Mesodermal cell (in vitro differentiated cells): ENCODE measurements around the gene C12orf56.
A peak's percentile ranks its signal among the peaks of the same experiment; 100 is the strongest.

Source experiments
- H3K27ac ChIP-seq: 2 replicates; pipeline ENCODE4 v1.7.0; 2013; ENCODE audit warnings: mild to moderate bottlenecking, low read depth, low read length, moderate library complexity; ENCODE audit not compliant: severe bottlenecking
- H3K36me3 ChIP-seq: 2 replicates; pipeline ENCODE4 v1.7.1; 2013; ENCODE audit warnings: mild to moderate bottlenecking, low read length, moderate library complexity; ENCODE audit not compliant: control insufficient read depth, insufficient read depth
- H3K4me1 ChIP-seq: one replicate; pipeline ENCODE4 v1.7.1; 2013; ENCODE audit warnings: mild to moderate bottlenecking, low read length; ENCODE audit not compliant: insufficient read depth, control insufficient read depth, poor library complexity, severe bottlenecking
- H3K4me3 ChIP-seq: 2 replicates; pipeline ENCODE4 v1.7.0; 2013; ENCODE audit warnings: low read length, control low read depth, mild to moderate bottlenecking; ENCODE audit not compliant: insufficient read depth, poor library complexity, severe bottlenecking; ENCODE audit errors: extremely low read depth
- H3K9me3 ChIP-seq: 2 replicates; pipeline ENCODE4 v1.7.1; 2013; ENCODE audit warnings: mild to moderate bottlenecking, low read length, moderate library complexity; ENCODE audit not compliant: control insufficient read depth
- WGBS, 2 experiments: methylation state at CpG; one replicate each; pipeline ENCODE4 v1.1.5; 2013; ENCODE audit warnings: missing lambda C conversion rate in 2 of 2; ENCODE audit not compliant: insufficient coverage in 2 of 2; 5-methylcytosine and 5-hydroxymethylcytosine counted together

Gene C12orf56

DNA sequence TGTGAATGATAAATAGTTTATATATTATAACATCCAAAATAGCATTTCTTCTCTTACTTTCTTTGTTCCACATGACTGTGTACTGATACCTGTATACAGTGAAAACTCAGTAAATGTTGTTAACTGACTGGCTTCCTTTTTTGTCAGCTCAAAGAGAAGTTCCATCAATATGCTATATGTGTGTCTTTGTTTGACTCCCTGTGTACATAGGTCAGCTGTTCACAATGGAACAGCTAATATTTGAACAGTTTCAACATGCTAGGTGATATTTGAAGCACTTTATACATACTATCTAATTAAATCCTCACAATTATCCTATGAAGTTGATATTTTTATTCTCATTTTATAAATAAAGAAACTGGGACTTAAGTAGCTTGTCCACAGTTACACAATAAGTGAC lies 153.2 kb downstream of the C12orf56 start:
- no peak overlapping the region for H3K27ac ChIP-seq
- H3K4me1 ChIP-seq, result no peaks in the 10 kb centered on the region
- H3K4me3 ChIP-seq, result no peak overlapping the region
- H3K9me3 ChIP-seq, result no peaks in the 10 kb centered on the region
- no peaks in the 10 kb centered on the region for H3K36me3 ChIP-seq

DNA sequence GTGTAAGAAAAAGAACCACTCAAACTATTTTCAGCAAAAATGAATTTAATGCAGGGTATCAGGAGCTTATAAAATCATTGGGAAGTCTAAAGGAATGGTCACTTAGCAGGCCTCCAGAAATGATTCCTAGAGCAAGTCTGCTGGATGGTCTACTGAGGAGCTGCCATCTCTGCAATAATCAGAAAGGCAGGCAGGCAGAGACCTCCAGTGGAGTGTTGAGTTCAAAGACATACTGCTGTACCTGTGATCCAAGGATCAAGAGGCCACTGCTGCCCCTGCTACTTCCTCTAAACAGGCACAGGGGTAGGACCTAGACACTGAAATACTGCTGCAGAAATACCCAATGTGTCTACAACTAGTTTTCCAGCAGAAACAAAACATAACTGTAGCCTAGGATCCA lies 154.0 kb downstream of the C12orf56 start:
- no peak overlapping the region for H3K4me3 ChIP-seq
- H3K27ac ChIP-seq, result no peak overlapping the region
- no peaks in the 10 kb centered on the region for H3K4me1 ChIP-seq
- H3K9me3 ChIP-seq, result no peaks in the 10 kb centered on the region
- H3K36me3 ChIP-seq, result no peaks in the 10 kb centered on the region

DNA sequence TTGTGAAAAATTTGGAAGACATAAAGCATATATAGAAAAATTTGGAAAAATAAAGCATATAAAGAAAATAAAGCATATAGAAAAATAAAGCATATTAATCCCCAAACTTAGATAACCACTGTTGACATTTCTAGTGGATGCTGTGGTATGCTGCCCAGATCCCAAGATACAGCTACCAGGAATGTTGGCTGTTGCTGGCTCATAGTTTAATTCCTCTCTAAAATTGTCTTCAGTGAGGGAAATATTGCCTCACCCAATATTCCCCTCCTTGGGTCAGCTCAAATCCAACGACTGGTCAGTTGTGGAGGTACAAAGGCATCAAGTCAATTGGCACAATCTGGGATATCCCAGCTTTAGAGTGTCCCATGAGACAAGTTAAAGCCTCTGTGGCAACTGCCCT lies 158.4 kb downstream of the C12orf56 start:
- Histone ChIP-seq H3K27ac (no peak overlapping the region), H3K4me3 (no peak overlapping the region), H3K4me1 (no peaks in the 10 kb centered on the region), H3K9me3 (no peaks in the 10 kb centered on the region), H3K36me3 (no peaks in the 10 kb centered on the region)
- WGBS, 2 experiments, result 86 to 100% methylated on average over 1 of the region's 1 CpG

DNA sequence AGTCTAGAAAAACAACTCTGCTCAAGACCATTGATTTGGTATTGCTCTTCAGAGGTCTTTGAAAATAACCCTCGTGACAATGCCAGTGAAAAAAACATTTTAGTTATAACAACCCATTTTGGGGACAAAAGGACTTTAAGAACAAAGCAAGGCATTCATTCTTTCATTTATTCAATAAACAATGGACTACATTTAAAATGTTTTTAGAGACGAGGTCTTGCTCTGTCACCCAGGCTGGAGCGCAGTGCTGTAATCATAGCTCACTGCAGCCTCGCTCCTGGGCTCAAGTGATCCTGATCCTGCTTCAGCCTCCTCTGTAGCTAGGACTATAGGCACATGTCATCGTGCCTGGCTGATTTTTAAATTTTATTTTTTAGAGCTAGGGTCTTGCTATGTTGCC lies 160.8 kb downstream of the C12orf56 start:
- no peaks in the 10 kb centered on the region for H3K4me1 ChIP-seq
- H3K36me3 ChIP-seq, result no peaks in the 10 kb centered on the region
- 93 to 97% methylated on average over 4 of the region's 5 CpGs for WGBS, 2 experiments
- H3K27ac ChIP-seq, result no peak overlapping the region
- no peak overlapping the region for H3K4me3 ChIP-seq
- H3K9me3 ChIP-seq, result no peaks in the 10 kb centered on the region

DNA sequence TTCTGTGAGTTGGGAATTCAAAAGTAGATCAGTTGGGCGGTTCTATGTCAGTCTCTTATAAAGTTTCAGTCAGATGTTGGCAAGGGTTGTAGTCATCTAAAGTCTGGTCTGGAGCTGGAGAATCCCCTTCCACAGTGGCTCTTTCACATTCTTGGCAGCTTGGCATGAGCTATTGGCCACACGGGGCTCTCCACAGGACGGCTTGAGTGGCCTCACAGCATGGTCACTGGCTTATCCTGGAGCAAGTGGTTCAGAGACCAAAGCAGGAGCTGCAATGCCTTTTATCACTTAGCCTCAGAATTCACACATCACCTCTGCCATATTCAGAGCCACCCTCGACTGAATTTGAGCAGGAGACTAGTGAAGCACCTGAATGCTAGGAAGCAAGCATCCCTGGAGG lies 161.3 kb downstream of the C12orf56 start:
- Histone ChIP-seq H3K36me3 (no peaks in the 10 kb centered on the region), H3K4me1 (no peaks in the 10 kb centered on the region)
- WGBS, 2 experiments, result 36 to 37% methylated on average over 3 of the region's 4 CpGs

DNA sequence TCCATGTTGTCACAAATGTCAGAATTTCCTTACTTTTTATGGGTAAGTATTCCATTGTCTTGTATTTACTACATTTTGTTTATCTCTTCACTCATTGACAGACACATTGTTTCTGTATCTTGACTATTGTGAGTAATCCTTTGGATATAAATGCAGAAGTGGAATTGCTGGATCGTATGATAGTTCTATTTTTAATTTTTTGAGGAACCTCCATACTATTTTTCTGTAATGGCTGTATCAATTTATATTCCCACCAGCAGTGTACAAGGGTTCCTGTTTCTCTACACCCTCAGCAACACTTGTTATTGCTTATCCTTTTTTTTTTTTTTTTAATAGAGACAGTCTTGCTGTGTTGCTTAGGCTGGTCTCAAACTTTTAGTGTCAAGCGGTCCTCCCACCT lies 164.9 kb downstream of the C12orf56 start:
- WGBS, 2 experiments, result no CpG with 5 or more reads among the region's 2 CpGs
- Histone ChIP-seq H3K27ac (no peak overlapping the region), H3K36me3 (no peaks in the 10 kb centered on the region), H3K4me3 (no peak overlapping the region), H3K9me3 (no peaks in the 10 kb centered on the region), H3K4me1 (no peaks in the 10 kb centered on the region)

More for the DNA sequence above, 161.3 kb downstream of the C12orf56 start:
- Histone ChIP-seq H3K27ac (no peak overlapping the region), H3K4me3 (no peak overlapping the region), H3K9me3 (no peaks in the 10 kb centered on the region)

DNA sequence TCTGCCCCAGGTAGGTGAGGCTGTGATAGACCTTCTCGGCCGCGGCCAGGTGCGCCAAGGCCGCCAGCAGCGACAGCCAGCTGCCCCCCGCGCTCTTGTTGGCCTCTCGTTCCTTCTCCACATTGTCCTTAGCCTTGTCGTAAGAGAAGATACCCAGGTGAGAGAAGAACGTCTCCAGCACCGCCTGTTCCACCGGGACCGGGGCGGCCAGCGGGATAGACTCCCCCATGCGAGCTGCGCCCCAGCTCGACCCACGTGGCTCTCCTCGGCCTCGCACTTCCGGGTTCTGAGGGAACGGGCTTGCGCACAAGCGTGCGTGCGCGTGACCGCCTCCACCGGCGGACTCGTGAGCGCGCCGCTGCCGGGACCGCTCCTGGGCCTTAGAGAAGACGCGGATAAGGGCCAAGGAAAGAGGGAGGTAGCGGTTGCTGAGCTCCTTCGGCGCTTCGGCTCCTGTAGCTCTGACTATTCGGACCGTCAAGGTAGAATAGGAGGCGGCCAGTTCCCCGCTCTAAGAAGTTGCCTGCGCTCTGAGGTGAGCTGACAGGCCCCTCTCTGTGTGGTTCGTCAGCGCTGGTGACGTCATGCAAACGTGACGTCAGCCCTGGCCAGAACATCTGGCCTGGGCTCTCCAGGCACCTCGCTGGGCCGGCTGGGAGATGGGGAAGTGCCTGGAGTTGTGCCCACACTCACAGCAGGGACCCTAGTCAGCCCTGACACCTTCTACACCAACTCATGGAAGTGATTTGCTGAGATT lies 168.4 kb downstream of the C12orf56 start, which contains the start of gene KICS2:
KICS2 (minus strand) TSS at position 288 of the 757 bp plus-strand sequence; CDS start at position 229, 59 bp downstream.
- Histone ChIP-seq H3K9me3 (no peaks in the 10 kb centered on the region), H3K4me3 (peak within 1 kb of the TSS; percentile 89), H3K27ac (peak within 1 kb of the TSS; percentile 83), H3K36me3 (no peaks in the 10 kb centered on the region), H3K4me1 (no peaks in the 10 kb centered on the region)
- WGBS, 2 experiments, result 1% methylated on average over 43 to 48 of the region's 56 CpGs

DNA sequence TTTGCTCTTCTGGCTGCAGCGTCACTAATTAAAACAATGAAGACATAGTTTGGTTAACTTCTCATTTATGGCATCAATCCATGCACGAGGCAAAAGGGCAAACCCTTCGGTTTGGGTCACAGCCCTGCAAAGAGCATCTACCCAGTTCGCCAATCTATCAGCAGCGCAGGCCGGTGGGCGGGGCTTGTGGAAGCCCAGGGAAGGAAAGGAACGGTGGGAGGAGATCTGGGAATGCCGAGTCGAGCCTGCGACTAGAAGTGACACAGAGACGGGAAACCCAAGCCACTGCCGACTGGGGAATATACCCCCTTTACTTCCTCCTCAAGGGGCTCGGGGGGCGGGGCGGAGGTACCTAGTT lies 168.9 kb downstream of the C12orf56 start:
- 0 to 4% methylated on average over 9 to 10 of the region's 16 CpGs for WGBS, 2 experiments
- Histone ChIP-seq H3K9me3 (no peaks in the 10 kb centered on the region), H3K4me3 (peak overlapping the region; percentile 89), H3K36me3 (no peaks in the 10 kb centered on the region), H3K4me1 (no peaks in the 10 kb centered on the region), H3K27ac (peak overlapping the region; percentile 83)

DNA sequence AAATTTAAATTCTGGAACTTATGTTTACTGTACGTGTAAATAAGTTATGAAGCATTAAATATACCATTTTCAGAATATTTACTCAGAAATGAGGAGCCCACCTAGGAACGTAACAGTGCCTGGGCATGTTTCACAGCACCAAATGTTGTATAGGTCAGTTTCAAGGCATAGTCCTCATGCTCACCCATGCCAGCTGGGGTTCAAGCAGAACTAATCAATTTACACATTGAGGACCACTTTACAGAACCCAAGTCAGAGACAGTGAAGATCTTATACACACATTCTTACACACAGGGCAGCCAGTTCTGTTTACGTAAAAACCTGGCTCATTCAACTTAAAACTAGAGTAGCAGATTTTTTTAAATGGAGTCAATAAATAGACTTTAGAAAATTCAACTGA lies 170.5 kb downstream of the C12orf56 start:
- Histone ChIP-seq H3K9me3 (no peaks in the 10 kb centered on the region), H3K36me3 (no peaks in the 10 kb centered on the region), H3K4me1 (no peaks in the 10 kb centered on the region), H3K27ac (no peak overlapping the region), H3K4me3 (no peak overlapping the region)
- WGBS, 2 experiments, result 100% methylated on average over 1 of the region's 3 CpGs; no CpG with 5 or more reads in 1 of the 2 experiments

DNA sequence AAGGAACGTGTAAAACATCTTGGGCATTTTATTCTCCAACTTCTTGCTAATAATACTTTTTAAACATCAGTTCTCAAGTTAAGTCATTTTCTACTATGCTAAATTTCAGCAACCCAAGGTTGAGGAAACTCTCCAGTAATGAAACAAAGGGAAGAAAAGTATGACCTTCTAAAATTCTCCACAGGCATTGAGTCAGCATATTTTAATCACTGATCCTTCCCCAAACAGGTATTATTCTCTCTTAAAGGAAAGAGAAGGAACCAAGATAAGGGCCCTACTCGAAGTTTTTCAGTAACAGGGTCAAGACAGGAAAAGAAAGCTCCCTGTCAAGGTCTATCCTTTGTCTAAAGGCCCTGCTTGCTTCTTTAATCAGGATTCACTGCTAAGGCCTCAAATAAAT lies 171.4 kb downstream of the C12orf56 start:
- Histone ChIP-seq H3K27ac (no peak overlapping the region), H3K36me3 (no peaks in the 10 kb centered on the region), H3K4me1 (no peaks in the 10 kb centered on the region), H3K4me3 (no peak overlapping the region), H3K9me3 (no peaks in the 10 kb centered on the region)
- 20 to 80% methylated on average over 1 of the region's 2 CpGs for WGBS, 2 experiments

DNA sequence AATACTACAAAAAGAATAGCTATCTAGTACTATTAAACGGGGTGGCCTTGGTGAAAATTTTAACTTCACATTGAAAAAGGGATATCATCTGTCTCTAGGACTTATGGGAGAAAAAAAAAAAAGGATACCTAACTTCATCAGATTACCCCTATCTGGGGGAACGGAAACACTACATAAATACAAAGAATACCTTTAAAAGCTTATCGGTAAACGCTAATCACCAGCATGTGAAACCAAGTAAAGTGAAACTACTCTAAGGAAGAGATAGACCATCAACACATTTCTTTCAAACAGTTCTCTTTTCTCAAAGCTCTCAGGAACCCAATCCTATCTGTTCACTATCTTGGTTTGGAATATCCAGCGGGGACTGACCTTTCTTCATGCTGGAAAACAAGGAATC lies 172.0 kb downstream of the C12orf56 start:
- 91 to 100% methylated on average over 2 to 3 of the region's 5 CpGs for WGBS, 2 experiments
- Histone ChIP-seq H3K4me1 (no peaks in the 10 kb centered on the region), H3K4me3 (no peak overlapping the region), H3K27ac (no peak overlapping the region), H3K9me3 (no peaks in the 10 kb centered on the region), H3K36me3 (no peaks in the 10 kb centered on the region)
